Neural cell (in vitro differentiated cells): ENCODE results near the gene H2AZ2. TPM values are rescaled to one million over a fixed set of nuclear protein-coding genes. Genes with fewer than 3 reads are reported as not detected.

Experiments used
- H2AFZ ChIP-seq: fragments of 200-600, 300-800 bp; sonication (generic), shearing (Covaris generic); 2 replicates; pipeline ENCODE4 v1.6.0; 2014; ENCODE audit warnings: low read depth, mild to moderate bottlenecking, antibody characterized with exemption, low read length, moderate library complexity
- H3F3A ChIP-seq: fragments of 200-600 bp; shearing (Covaris generic); 2 replicates; pipeline ENCODE4 v1.6.1; 2016; ENCODE audit warnings: mild to moderate bottlenecking, moderate library complexity, mixed read lengths, antibody characterized with exemption, low read length; ENCODE audit not compliant: insufficient read depth, poor library complexity, severe bottlenecking
- H3K27ac ChIP-seq: fragments of 200-600, 300-800 bp; sonication (generic), shearing (Covaris generic); 2 replicates; pipeline ENCODE4 v1.5.1; 2014; ENCODE audit warnings: mild to moderate bottlenecking, low read length, moderate library complexity
- H3K27me3 ChIP-seq: fragments of 300-800, 200-600 bp; sonication (generic), shearing (Covaris generic); 2 replicates; pipeline ENCODE4 v1.6.0; 2014; ENCODE audit warnings: mild to moderate bottlenecking, low read depth, low read length, moderate library complexity; ENCODE audit not compliant: insufficient read depth
- H3K36me3 ChIP-seq: fragments of 300-800, 200-600 bp; sonication (generic), shearing (Covaris generic); 2 replicates; pipeline ENCODE4 v1.5.1; 2014; ENCODE audit warnings: mild to moderate bottlenecking, antibody characterized with exemption, low read length, moderate library complexity; ENCODE audit not compliant: insufficient read depth
- H3K4me2 ChIP-seq: fragments of 300-800, 200-600 bp; sonication (generic), shearing (Covaris generic); 2 replicates; pipeline ENCODE4 v1.6.0; 2014; ENCODE audit warnings: mild to moderate bottlenecking, low read length
- H3K4me3 ChIP-seq: fragments of 300-800, 200-600 bp; sonication (generic), shearing (Covaris generic); 2 replicates; pipeline ENCODE4 v1.5.1; 2014; ENCODE audit warnings: mild to moderate bottlenecking, low read length, moderate library complexity
- H3K79me2 ChIP-seq: fragments of 200-600 bp; shearing (Covaris generic); replicated peaks from 2 replicates; pipeline ENCODE4 v1.6.0; 2014; ENCODE audit warnings: mild to moderate bottlenecking, low read length, moderate library complexity; ENCODE audit not compliant: insufficient read depth
- H3K9ac ChIP-seq: fragments of 300-800, 200-600 bp; sonication (generic), shearing (Covaris generic); 2 replicates; pipeline ENCODE4 v1.6.1; 2016; ENCODE audit warnings: mild to moderate bottlenecking, low read length, mixed read lengths
- H3K9me2 ChIP-seq: fragments of 200-600 bp; shearing (Covaris generic); 2 replicates; pipeline ENCODE4 v1.6.1; 2016; ENCODE audit warnings: mild to moderate bottlenecking, low read length, mixed read lengths; ENCODE audit not compliant: insufficient read depth
- H3K9me3 ChIP-seq: fragments of 200-600, 300-800 bp; sonication (generic), shearing (Covaris generic); 2 replicates; pipeline ENCODE4 v1.6.1; 2016; ENCODE audit warnings: mild to moderate bottlenecking, mixed run types, low read length, moderate library complexity, mixed read lengths
- H4K20me1 ChIP-seq: fragments of 200-600 bp; shearing (Covaris generic); 2 replicates; pipeline ENCODE4 v1.6.1; 2016; ENCODE audit warnings: mild to moderate bottlenecking, mixed run types; ENCODE audit not compliant: insufficient read depth
- EP300 ChIP-seq: fragments of 450-650 bp; conservative IDR thresholded peaks from 2 replicates; pipeline ENCODE4 v1.6.1; 2014; ENCODE audit warnings: antibody characterized with exemption, mild to moderate bottlenecking, moderate library complexity; ENCODE audit not compliant: poor library complexity, severe bottlenecking
- EZH2 ChIP-seq: fragments of 200-600, 300-800 bp; shearing (Covaris generic), sonication (generic); IDR thresholded peaks from 2 replicates; pipeline ENCODE4 v1.6.1; 2014; ENCODE audit warnings: antibody characterized with exemption, low read length, borderline replicate concordance, mild to moderate bottlenecking; ENCODE audit not compliant: insufficient read depth, poor library complexity, severe bottlenecking
- MXI1 ChIP-seq: fragments of 450-650 bp; conservative IDR thresholded peaks from 2 replicates; pipeline ENCODE4 v1.6.1; 2014; ENCODE audit warnings: antibody characterized with exemption, mild to moderate bottlenecking; ENCODE audit not compliant: poor library complexity, severe bottlenecking
- POLR2AphosphoS5 ChIP-seq: IDR thresholded peaks from 2 replicates; pipeline ENCODE4 v1.6.1; 2012
- RAD21 ChIP-seq: fragments of 450-650 bp; conservative IDR thresholded peaks from 2 replicates; pipeline ENCODE4 v1.6.1; 2014; ENCODE audit warnings: antibody characterized with exemption, mild to moderate bottlenecking, moderate library complexity
- REST ChIP-seq: IDR thresholded peaks from 2 replicates; pipeline ENCODE4 v1.6.1; 2012; ENCODE audit warnings: borderline replicate concordance
- SMC3 ChIP-seq: fragments of 450-650 bp; conservative IDR thresholded peaks from 2 replicates; pipeline ENCODE4 v1.6.1; 2014; ENCODE audit warnings: antibody characterized with exemption, mild to moderate bottlenecking, moderate library complexity; ENCODE audit not compliant: poor library complexity
- TAF1 ChIP-seq: IDR thresholded peaks from 2 replicates; pipeline ENCODE4 v1.6.1; 2012; ENCODE audit warnings: low read depth
- polyA plus RNA-seq: library from polyadenylated mRNA; depleted of rRNA; stranded (reverse); fragments of >200 nt; gene quantifications from 2 replicates; pipeline ENCODE4 v1.2.3, GENCODE V29; 2014
- TF ChIP-seq, protein P1 (sequence below): fragments of 450-650 bp; IDR thresholded peaks from 2 replicates; pipeline ENCODE4 v1.5.1; 2014; ENCODE audit warnings: antibody characterized with exemption, mild to moderate bottlenecking, moderate library complexity; ENCODE audit not compliant: poor library complexity, severe bottlenecking

Gene H2AZ2
- polyA plus RNA-seq, 1 donor from 2014 or later = 152 TPM

DNA sequence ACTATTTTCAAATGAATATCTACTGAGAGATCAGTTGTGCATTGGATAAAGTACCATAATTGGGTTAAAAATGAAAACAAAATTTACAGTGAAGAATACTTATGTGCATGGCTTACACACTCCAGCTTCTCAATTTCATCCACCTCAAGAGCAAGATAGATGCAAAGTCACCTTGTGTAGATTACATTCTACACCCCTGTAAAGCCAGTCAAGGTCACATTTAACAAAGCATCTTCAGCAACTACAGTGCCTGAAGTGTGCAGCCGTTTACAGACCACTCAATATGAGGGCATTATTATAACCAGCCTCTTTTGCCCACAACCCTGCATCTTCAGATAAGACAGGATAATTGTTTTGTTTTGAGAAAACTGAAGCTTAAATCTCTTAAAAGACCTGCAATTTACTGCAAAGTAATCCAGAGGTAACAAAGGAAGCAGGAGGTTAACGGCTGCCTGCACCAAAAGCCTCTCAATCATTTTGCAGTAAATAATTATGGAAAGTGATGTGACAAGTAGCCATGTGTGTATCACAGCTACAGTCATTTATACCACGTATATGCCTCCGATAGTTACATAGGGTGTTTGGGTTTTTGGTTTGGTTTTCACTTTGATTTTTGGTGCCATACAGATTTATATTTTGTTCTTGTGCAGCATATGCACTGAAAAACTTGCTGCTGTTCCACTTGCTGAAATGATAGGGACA is 32.6 kb upstream of the H2AZ2 start:
- Histone ChIP-seq H3K79me2 (peaks cover 67% of the 10 kb centered on the region), H3K27ac (peak overlapping the region; percentile 69), H3K9ac (peak overlapping the region; percentile 90), H3K36me3 (peaks cover 9% of the 10 kb centered on the region), H3K9me3 (no peaks in the 10 kb centered on the region), H3K4me3 (peak overlapping the region; percentile 94), H3K27me3 (no peaks in the 10 kb centered on the region), H3K4me2 (peak overlapping the region; percentile 97), H2AFZ (no peak overlapping the region), H3K9me2 (no peaks in the 10 kb centered on the region), H3F3A (no peaks in the 10 kb centered on the region), H4K20me1 (no peaks in the 10 kb centered on the region)
- TF ChIP-seq EP300 (no peak), POLR2AphosphoS5 (no peak), TAF1 (no peak), MXI1 (peak; percentile 57)

- TF ChIP-seq MXI1 = no peak
- no peak for TF ChIP-seq EP300
- TF ChIP-seq RAD21 = no peak
- TF ChIP-seq SMC3 = no peak
- TF ChIP-seq EZH2 = no peak
- TF ChIP-seq TAF1 = no peak
- TF ChIP-seq POLR2AphosphoS5 = no peak
- TF ChIP-seq, protein P1, sequence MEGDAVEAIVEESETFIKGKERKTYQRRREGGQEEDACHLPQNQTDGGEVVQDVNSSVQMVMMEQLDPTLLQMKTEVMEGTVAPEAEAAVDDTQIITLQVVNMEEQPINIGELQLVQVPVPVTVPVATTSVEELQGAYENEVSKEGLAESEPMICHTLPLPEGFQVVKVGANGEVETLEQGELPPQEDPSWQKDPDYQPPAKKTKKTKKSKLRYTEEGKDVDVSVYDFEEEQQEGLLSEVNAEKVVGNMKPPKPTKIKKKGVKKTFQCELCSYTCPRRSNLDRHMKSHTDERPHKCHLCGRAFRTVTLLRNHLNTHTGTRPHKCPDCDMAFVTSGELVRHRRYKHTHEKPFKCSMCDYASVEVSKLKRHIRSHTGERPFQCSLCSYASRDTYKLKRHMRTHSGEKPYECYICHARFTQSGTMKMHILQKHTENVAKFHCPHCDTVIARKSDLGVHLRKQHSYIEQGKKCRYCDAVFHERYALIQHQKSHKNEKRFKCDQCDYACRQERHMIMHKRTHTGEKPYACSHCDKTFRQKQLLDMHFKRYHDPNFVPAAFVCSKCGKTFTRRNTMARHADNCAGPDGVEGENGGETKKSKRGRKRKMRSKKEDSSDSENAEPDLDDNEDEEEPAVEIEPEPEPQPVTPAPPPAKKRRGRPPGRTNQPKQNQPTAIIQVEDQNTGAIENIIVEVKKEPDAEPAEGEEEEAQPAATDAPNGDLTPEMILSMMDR = no peak
- TF ChIP-seq REST = no peak
- no peaks in the 10 kb centered on the region for H3F3A ChIP-seq
- peaks cover 9% of the 10 kb centered on the region for H3K36me3 ChIP-seq
- no peak overlapping the region for H2AFZ ChIP-seq
- no peaks in the 10 kb centered on the region for H3K9me3 ChIP-seq
- no peaks in the 10 kb centered on the region for H3K9me2 ChIP-seq
- no peaks in the 10 kb centered on the region for H3K27me3 ChIP-seq
- H3K27ac ChIP-seq = no peak overlapping the region
- H3K4me3 ChIP-seq = no peak overlapping the region
- H3K79me2 ChIP-seq = peaks cover 36% of the 10 kb centered on the region
- no peaks in the 10 kb centered on the region for H4K20me1 ChIP-seq
- H3K9ac ChIP-seq = no peak overlapping the region
- H3K4me2 ChIP-seq = no peak overlapping the region
Measured at GRCh38 chr7:44876393-44876792, 28.5 kb upstream of the H2AZ2 start.
